GM18873 (cell line): ENCODE measurements around the gene CSNK1A1L.

Experiments
- ATAC-seq: cut with Tn5 transposase; IDR thresholded peaks from one replicate; pipeline ENCODE4 v1.9.1; 2021; ENCODE audit warnings: mild to moderate bottlenecking, moderate library complexity, moderate number of reproducible peaks; ENCODE audit not compliant: unreplicated experiment, low FRiP score

Gene CSNK1A1L

DNA sequence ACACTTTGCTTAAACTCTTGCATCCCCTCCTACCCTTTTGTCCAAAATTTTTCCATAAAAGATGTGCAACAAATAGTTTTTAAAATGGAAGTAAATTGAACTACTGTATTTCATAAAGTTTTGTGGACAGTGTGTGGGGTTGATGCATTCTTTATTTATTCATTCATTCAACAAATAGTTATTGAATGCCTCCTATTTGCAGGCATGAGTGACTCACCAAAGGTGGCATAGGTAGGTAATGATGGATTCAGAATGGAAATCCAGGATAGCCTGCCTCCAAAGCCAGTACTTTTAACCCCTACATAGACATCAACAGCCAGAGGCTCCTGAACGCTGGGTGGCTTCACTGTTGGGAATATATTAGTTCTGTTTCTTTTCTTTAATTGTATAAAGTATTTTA lies 2.4 kb upstream of the CSNK1A1L start:
- no peak for ATAC-seq

DNA sequence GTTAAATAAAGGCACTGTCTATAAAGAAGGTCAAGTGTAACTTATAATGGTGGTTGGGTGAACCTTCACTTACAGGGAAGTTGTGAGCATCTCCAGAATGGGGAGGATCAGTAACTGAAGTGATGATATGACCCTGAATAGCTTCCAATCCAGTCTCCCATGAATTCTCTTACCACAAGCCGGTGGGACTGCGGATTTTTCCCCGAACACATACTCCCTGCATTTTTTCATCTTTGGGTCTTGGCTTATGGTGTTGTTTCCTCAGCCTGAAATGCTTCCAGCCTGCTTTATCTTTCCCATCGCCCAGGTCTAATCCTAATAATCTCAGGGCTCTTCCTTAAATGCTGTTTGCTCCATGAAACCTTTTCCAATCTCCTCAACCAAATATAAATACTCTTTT lies 2.0 kb upstream of the CSNK1A1L start:
- no peak for ATAC-seq

DNA sequence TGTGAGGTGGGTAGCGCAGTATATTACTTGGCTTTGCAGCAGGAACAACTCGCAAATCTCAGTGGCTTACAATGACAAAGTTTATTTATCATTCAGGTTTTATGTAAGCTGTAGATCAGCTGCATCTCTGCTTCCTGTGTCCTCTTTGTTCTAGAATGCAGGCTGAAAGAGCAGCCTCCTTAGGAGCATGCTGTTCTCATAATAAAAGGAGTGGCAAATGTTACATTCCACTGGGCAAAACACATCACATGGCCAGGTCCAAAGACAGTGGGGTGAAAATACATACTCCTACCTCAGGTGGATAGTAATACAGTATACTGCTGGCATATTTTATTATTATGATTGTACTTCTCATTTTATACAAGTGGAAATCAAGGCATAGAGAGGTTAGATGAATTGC lies 1.2 kb upstream of the CSNK1A1L start:
- ATAC-seq = no peak

DNA sequence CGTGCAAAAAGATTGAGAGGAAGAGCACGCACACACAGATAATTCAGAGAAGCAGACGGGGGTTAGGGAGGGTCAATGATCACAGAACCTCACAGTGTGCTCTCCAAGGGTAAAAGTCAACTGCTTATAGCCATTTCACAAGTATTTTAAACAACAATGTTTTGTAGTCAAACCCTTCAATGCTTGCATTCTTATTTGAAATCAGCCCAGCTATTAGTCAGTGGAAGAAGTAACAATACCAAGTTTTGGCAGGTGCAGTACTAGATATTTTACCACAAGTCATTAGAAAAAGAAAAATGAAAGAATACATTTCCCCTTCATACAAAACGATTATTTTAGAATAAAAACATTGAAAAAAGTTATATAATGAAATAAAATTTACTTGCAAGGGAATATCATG lies 2.6 kb downstream of the CSNK1A1L start:
- ATAC-seq = no peak

DNA sequence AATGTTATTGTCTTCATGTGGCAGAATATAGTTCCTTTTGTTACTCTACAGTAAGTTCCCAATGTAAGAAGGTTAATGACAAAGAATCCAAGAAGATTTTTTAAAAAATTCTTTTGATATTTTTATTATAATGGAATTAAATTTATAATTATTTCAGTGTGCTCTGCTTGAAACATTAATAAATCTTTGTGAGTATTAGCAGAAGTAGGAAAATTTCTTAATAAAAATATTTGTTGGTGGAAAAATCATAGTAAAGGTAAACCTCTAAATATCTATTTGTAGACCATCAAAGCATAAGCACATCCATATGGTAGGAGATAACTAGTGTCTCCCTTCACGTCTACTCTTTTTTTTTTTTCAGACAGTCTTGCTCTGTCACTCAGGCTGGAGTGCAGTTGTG lies 4.3 kb downstream of the CSNK1A1L start:
- no peak for ATAC-seq

DNA sequence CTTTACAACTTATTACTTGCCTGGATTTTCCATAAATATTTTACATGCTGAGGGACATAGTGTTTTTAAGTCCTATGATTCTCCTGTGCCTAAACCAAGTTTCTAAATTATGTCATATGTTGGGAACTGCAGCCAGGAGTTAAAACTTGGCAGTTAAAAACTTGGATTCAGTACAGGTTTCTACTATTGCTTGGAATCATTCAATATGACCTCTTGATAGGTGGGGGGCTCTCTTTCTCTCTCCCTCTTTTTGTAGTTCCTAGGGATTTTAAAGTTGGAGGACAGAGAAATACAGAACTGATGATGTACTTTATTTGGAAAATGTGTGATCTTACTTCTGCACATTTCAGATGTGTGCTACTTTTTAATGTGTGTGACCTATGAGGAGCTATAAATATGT lies 4.7 kb downstream of the CSNK1A1L start:
- no peak for ATAC-seq

DNA sequence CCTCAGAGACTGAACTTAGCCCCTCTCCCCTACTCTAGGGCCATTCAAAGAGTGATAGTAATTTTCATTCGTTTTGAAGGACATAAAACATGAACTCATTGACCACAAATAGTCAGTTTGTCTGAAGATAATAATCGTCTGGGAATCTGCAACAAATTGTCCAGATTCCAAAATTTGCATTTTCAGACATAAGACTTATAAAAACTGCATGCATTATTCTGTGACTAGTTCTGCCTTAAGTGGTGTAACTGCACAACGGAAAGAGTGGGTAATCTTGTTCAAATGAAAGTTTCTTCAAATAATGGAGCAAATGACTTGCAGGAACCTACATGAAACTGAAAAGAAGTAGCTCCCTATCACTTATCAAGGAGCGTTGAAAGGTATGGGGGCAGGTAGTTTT lies 8.4 kb downstream of the CSNK1A1L start:
- no peak for ATAC-seq

DNA sequence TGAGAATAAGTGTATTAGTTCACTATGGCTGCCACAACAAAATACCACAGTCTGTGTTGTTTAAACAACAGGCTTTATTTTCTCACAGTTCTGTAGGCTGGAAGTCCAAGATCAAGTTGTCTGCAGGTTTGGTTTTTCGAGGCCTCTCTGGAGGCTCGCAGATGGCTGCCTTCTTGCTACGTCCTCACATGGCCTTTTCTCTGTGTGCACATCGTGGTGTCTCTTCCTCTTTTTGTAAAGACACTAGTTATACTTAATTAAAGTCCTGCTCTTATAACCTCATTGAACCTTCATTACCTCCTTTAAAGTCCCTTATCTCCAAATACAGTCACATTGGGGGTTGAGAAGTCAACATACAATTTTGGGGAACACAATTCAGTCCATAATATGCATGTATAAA lies 10.6 kb downstream of the CSNK1A1L start:
- ATAC-seq = no peak

DNA sequence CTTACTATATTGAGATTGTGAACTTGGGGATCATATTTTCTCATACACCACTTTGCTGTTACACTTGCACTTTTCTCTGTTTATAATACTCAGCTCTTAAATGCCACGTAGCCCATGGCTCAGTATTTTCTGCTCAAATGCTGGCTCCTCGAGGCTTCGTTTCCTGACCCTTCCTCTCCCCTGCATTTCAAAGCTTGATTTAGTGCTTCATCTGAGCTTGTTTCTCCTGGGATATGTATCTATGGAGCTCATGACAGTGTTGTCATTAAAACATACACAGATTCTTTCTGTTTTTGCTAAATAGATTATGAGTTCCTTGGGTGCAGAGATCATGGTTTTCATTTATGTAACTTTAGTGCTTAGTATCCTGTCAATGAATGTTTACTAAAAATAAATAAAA lies 11.4 kb downstream of the CSNK1A1L start:
- no peak for ATAC-seq

DNA sequence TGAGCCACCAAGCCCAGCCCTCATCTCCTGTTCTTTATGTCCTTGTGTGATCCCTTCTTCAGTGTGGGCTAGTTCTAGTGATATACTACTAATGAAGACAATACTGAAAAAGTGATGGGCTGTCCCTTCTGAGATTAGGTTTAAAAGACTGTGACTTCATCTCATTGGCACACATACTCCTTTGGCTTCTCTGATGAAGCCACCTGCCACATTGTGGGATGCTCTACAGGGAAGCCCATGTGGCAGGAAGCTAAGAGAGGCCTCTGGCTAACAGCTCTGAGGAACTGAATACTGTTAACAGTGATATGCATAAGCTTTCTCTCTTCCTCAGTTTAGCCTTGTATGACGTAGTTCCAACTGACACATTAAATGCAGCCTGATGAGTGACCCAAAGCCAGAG lies 13.6 kb downstream of the CSNK1A1L start:
- ATAC-seq = no peak

DNA sequence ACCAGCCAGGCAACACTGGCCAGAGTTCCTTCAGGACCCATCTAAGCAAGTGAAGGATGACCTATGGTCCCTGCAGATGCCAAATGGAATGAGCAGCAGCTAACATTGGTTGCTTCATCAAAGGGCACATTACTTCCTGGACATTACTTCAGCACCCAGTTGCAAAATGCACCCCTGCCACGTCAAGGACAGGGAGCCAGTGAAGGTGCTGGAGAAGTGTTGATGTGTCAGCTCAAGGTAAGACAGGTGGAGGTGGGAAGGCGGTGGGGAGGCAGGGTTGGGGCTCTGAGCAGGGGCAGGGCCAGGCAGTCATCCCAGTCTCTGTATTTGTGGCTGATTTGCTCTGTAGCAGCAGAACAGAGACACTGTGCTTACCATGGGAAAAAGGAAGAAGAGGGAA lies 14.6 kb downstream of the CSNK1A1L start:
- ATAC-seq = no peak

DNA sequence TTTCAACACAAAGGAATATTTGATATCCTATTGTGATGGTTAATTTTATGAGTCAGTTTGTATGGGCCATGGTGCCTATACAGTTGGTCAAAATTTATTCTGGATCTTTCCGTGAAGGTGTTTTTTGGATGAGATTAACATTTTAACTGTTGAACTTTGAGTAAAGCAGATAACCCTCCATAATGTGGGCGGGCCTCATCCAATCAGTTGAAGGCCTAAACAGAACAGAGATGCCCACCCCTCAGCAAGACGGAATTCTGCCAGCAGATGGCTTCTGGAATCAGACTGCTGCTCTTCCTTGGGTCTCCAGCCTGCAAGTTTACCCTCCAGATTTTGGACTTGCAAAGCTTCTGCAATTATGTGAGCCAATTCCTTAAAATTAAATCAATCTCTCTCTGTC lies 16.0 kb downstream of the CSNK1A1L start:
- ATAC-seq = no peak

DNA sequence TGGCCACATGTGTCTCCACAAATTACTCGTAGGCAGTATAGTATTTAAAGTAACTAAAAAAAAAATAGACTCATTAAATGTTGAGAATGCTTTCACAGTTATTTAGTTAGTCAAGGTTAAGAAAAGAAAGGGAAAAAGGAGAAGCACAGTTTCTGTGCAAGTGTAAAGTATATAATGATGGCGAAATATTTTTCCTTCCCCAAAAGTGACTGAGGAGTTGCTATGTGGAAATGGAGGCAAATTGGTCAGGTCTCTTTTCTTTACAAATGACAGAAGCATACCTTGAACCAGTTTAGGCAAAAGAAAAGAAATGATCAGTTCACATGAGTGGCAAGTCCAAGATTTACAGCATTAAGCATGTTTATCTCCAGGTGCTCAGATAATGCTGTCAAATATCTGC lies 18.0 kb downstream of the CSNK1A1L start:
- ATAC-seq = no peak

DNA sequence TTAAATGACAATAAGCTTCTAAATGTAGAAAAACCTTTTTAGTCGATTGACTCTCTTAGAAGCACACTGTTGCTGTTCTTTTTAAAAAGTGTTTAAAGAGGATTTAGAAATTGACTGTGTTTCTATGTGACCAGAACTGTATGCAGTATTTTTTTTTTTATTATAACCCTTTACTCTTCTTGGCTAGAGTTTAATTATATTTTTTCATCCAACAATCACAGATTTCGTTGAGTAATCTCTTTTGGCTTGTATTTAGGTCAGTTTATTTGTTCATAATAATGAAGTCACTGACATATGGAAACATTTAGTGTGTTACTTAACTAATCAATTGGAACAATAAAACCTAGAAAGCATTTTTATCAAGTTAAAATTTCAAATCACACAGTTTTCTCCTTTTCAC lies 19.9 kb downstream of the CSNK1A1L start:
- no peak for ATAC-seq

DNA sequence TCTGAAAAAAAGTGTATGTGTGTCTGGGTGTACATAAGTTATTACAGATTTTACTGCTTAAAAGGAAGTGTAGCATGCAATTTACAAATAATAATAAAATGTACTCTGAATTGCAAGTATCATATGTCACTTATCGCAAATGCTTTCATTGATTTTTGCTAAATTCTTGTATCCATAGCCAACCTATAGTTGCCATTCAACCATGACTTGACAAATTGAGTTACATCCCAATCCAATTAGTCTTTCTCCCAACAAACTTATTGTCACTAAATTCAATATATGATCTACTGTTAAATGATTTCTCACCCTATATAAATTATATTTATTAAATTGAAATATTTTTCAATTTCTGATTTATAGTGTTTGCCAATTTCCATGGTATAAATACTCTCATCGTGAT lies 28.6 kb downstream of the CSNK1A1L start:
- no peak for ATAC-seq

DNA sequence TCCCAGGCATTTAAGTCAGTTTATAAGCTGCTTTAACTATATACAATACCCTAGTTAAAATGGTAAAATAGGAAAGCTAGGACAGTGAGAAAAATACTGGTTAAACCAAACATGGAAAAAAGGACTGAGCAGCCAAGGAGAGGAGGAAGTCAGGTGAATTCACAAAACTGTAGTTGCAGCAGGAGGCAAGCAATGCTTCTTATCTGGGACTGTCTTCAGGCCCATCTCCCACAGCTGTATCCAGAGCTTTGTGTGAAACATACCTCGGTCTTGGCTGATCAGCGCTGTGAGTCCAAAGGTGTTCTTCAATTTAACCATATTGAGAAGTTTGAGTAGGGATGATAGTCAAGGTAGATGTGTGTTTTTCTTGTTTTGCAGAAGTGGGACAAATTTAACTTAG lies 30.3 kb downstream of the CSNK1A1L start:
- ATAC-seq = no peak

DNA sequence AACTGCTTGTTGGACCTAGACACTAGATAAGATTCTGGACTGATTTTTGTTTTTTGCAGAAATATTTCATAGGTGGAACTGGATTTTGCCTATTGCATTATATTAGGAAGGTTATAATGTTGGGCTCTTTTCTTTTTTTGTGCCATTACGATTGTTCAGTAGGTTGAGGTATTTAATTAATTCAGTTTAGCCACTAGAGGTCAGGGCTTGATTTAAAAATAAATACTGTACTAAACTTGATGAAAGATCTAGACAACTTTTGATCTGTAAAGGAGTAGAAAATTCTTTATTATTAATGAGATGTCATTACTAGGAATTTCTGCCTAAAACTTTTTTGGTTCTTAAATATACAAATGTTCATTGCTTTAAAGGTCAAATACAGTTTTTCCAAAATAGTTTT lies 30.8 kb downstream of the CSNK1A1L start:
- ATAC-seq = no peak

DNA sequence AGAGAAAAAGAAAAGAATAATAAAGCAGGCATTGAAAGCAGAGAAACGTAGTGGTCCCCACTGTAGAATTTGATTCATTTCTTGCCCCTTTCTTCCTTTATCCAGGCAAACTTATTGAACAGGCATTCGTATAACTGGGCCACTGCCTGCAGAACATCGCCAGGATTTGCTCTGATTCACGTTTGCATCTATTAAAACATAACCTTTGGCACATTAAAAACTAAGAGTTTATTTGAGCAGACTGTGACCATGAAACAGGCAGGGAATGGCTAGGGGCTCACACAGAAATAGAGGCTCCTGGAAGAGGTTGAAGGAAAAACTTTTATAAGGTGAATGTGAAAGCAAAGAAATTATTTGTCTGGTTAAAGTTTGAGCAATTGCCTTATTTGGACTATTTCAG lies 33.4 kb downstream of the CSNK1A1L start:
- ATAC-seq = no peak

DNA sequence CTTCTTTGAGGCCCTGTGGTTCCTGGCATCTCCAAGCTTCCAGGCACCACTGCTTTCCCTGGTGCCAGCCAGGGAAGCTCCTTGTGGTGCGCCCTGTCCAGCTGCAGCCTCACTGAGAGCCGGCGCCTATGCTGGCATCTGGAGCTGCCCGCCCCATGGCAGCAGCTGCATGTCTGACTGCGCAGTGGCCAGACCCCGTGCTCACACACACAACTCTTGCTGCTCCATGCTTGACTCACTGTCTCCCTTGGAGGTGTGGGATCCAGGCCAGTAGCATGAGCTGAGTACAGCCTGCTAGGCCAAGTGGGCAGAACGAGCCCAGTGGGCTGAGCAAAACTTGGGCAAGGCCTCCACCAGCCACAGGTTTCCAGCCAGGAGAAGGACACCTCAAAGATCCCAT lies 34.5 kb downstream of the CSNK1A1L start:
- ATAC-seq = no peak

DNA sequence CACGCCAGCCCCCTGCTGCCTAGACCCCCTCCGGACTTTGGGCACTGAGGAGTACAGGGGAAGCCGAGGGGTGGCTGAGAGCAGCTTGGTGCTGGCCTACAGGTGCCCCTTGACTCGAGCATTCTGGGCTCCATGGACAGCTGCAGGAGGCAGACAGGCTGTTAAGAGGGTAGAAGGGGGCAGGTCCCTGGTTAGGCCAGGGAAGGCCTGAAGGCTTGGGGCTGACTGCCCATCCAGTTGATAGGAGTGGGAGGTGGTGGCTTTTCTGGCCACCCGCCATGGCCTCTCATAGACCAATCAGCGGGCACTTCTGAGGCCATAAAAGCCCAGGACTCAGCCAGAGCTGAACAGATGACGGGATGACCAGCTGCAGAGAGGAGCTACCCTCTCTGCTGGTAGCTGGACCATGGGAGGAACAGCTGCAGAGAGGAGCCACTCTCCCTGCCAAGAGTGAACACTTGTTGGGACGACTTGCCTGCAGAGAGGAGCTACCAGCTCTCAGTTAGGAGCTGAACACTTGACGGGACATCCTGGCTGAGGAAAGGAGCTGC lies 35.2 kb downstream of the CSNK1A1L start:
- ATAC-seq = no peak

DNA sequence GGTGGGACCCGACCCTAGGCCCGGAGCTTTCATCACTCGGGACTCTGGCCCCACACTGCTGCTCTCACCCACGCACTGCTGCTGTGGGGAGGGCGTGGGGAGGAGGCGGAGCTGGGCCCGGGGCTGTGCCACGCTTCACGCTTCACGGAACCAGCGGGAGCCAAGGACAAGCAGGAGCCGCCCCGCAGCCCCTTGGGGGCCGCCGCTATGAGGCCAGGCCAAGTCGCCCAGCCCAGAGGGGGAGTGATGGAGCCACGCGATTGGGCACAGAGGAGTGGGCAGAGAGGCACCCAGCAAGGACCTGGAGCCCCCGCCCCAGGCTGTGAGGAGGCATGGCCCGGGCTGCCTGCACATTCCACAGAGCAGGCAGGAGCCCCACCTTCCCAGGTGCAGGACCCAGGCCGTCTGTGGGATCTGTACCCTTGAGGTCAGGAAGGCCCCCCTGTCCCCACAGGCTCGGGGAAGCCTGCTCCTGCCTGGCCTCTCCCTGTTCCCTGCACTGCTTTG lies 35.8 kb downstream of the CSNK1A1L start:
- ATAC-seq = no peak

DNA sequence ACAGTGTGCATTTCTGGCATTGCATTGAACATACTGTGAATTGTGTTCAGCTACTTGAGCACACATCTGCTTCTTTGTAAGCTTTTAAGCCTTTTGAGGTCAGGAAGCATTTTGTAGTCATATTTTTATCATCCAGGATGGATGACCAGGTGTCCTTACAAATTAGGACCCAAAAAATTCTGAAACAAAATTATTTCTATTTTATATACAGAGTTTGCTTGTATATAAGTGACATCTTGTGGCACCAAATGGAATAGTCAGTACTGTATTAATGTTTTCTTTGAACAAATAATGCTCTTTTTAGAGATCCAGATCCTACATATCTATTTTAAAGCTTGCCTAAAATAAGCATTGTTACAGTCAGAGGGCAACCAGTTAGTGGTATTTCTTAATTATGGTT lies 36.5 kb downstream of the CSNK1A1L start:
- ATAC-seq = no peak

DNA sequence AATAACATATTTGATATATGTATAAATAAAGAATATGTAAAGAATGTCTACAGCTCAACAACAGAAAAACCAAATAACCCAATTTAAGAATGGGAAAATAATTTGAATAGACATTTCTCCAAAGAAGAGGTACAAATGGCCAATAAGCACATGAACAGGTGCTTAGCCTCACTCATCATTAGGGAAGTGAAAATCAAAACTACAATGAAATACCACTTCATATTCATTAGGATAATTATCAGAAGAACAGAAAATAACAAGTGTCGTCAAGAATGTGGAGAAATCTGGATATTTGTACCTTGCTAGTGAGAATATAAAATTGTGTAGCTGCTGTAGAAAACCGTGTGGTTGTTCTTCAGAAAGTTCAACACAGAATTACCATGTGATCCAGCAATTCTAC lies 37.6 kb downstream of the CSNK1A1L start:
- no peak for ATAC-seq
